NCI-H82 treated with DMSO at 0.1 percent for 48 hours (cell line): ENCODE data around the gene ZIK1.
A peak's percentile ranks its signal among the peaks of the same experiment; 100 is the strongest.

Source experiments
- DNase-seq: peaks from one replicate; lab custom pipeline; 2025; ENCODE audit not compliant: unreplicated experiment; lab: John Stamatoyannopoulos, UW

The ZIK1 gene

GRCh38 chr19:57606931-57607330 is 23.0 kb downstream of the ZIK1 start:
- no peak for DNase-seq

- DNase-seq, result no peak
These were observed 27.2 kb downstream of the ZIK1 start for GRCh38 chr19:57611113-57611512.

- peak; percentile 72 for DNase-seq
These were observed 30.2 kb downstream of the ZIK1 start, which contains the start of gene ZNF134 for GRCh38 chr19:57613941-57614743. TSS of gene ZNF134 (plus strand) at chr19:57614242. CDS start at chr19:57619469, 5,227 bp downstream.

- no peak for DNase-seq
These were observed 31.4 kb downstream of the ZIK1 start for GRCh38 chr19:57615346-57615745.

GRCh38 chr19:57620673-57621348 is 36.9 kb downstream of the ZIK1 start:
- no peak for DNase-seq

- DNase-seq, result no peak
These were observed 39.1 kb downstream of the ZIK1 start for GRCh38 chr19:57623091-57623490.

- peak; percentile 91 for DNase-seq
These were observed 49.3 kb downstream of the ZIK1 start, which contains the start of gene ZNF211 for GRCh38 chr19:57632987-57633831. TSS of gene ZNF211 (plus strand) at chr19:57633168. CDS start at chr19:57633347, 179 bp downstream.

- no peak for DNase-seq
These were observed 49.8 kb downstream of the ZIK1 start for GRCh38 chr19:57633832-57634131.

- DNase-seq, result no peak
These were observed 53.4 kb downstream of the ZIK1 start for GRCh38 chr19:57637379-57637778.

GRCh38 chr19:57641715-57642234 is 57.8 kb downstream of the ZIK1 start:
- DNase-seq, result no peak

- DNase-seq, result no peak
These were observed 58.6 kb downstream of the ZIK1 start for GRCh38 chr19:57642396-57643046.
